ENCODE results near the gene PALLD.

The PALLD gene

GRCh38 chr4:168907119-168907698 lies 410.4 kb downstream of the PALLD start:
- ATAC-seq: no peak
- no peaks in the 10 kb centered on the region for H3K27me3 Mint-ChIP-seq
- no peaks in the 10 kb centered on the region for H3K9me3 Mint-ChIP-seq
- no peak overlapping the region for H3K4me3 Mint-ChIP-seq
- no peaks in the 10 kb centered on the region for H3K4me1 Mint-ChIP-seq
- H3K36me3 Mint-ChIP-seq: no peaks in the 10 kb centered on the region
- no peak overlapping the region for H3K27ac Mint-ChIP-seq

- Mint-ChIP-seq H3K4me1 (no peaks in the 10 kb centered on the region), H3K36me3 (no peaks in the 10 kb centered on the region), H3K9me3 (no peaks in the 10 kb centered on the region), H3K4me3 (no peak overlapping the region), H3K27me3 (no peaks in the 10 kb centered on the region), H3K27ac (no peak overlapping the region)
- ATAC-seq: no peak
Observed at GRCh38 chr4:168908093-168908492, 411.2 kb downstream of the PALLD start.

- no peak for ATAC-seq
- H3K27ac Mint-ChIP-seq: no peak overlapping the region
- H3K9me3 Mint-ChIP-seq: no peaks in the 10 kb centered on the region
- H3K4me3 Mint-ChIP-seq: no peak overlapping the region
- H3K36me3 Mint-ChIP-seq: no peaks in the 10 kb centered on the region
- no peaks in the 10 kb centered on the region for H3K4me1 Mint-ChIP-seq
- H3K27me3 Mint-ChIP-seq: no peaks in the 10 kb centered on the region
Observed at GRCh38 chr4:168908851-168909273, 412.0 kb downstream of the PALLD start.

- no peaks in the 10 kb centered on the region for H3K9me3 Mint-ChIP-seq
- H3K4me3 Mint-ChIP-seq: no peak overlapping the region
- H3K36me3 Mint-ChIP-seq: peaks cover 5% of the 10 kb centered on the region
- H3K4me1 Mint-ChIP-seq: no peaks in the 10 kb centered on the region
- no peak for ATAC-seq
- H3K27me3 Mint-ChIP-seq: no peaks in the 10 kb centered on the region
- no peak overlapping the region for H3K27ac Mint-ChIP-seq
Observed at GRCh38 chr4:168914095-168914494, 417.2 kb downstream of the PALLD start.

- H3K27ac Mint-ChIP-seq: no peak overlapping the region
- H3K36me3 Mint-ChIP-seq: peaks cover 5% of the 10 kb centered on the region
- no peak for ATAC-seq
Observed at GRCh38 chr4:168917138-168917779, 420.4 kb downstream of the PALLD start.

GRCh38 chr4:168919706-168920324 lies 423.0 kb downstream of the PALLD start:
- ATAC-seq: no peak
- Mint-ChIP-seq H3K27me3 (no peaks in the 10 kb centered on the region), H3K4me3 (no peak overlapping the region), H3K9me3 (no peaks in the 10 kb centered on the region), H3K4me1 (no peaks in the 10 kb centered on the region), H3K36me3 (peaks cover 5% of the 10 kb centered on the region), H3K27ac (no peak overlapping the region)

More at GRCh38 chr4:168917138-168917779, 420.4 kb downstream of the PALLD start:
- Mint-ChIP-seq H3K9me3 (no peaks in the 10 kb centered on the region), H3K27me3 (no peaks in the 10 kb centered on the region), H3K4me1 (no peaks in the 10 kb centered on the region), H3K4me3 (no peak overlapping the region)

GRCh38 chr4:168920441-168921065 lies 423.7 kb downstream of the PALLD start:
- ATAC-seq: no peak
- Mint-ChIP-seq H3K9me3 (no peaks in the 10 kb centered on the region), H3K4me1 (no peaks in the 10 kb centered on the region), H3K4me3 (no peak overlapping the region), H3K36me3 (peaks cover 5% of the 10 kb centered on the region), H3K27ac (no peak overlapping the region), H3K27me3 (no peaks in the 10 kb centered on the region)

DNA sequence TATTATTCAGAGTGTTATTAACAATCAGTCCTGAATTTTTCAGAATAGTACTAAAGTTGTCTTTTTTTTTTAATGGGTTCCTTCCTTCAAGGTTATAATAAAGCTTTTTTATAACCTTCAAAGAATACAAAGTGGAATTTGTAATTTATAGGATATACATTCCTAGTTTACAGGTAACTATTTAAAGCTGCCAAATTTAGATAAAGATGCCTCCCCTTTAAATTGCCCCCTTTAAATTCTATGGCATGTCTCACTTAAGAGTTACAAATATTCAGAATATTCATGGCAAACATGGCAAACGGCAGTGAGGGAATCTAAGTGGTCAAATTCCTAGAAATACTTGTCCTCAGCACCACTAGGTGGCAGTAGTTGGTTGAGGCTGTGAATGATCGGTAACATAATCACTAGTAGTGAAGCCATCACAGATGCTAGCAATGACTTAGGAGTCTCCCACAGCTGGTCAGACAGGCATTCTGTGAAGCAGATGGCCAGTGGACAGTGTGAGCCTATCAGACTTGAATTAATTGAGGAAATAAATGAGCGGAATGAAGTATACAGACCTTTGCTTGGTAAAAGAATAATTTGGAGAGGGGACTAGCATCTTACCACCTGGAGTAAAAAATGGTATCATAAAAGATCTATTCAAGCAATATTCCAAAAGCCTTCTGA lies 426.8 kb downstream of the PALLD start:
- no peaks in the 10 kb centered on the region for H3K27me3 Mint-ChIP-seq
- H3K9me3 Mint-ChIP-seq: no peaks in the 10 kb centered on the region
- H3K4me3 Mint-ChIP-seq: no peak overlapping the region
- H3K27ac Mint-ChIP-seq: no peak overlapping the region
- no peaks in the 10 kb centered on the region for H3K36me3 Mint-ChIP-seq
- ATAC-seq: peak; percentile 62
- no peaks in the 10 kb centered on the region for H3K4me1 Mint-ChIP-seq

- ATAC-seq: no peak
- H3K27ac Mint-ChIP-seq: no peak overlapping the region
- H3K27me3 Mint-ChIP-seq: no peaks in the 10 kb centered on the region
- H3K36me3 Mint-ChIP-seq: no peaks in the 10 kb centered on the region
- H3K4me3 Mint-ChIP-seq: no peak overlapping the region
- no peaks in the 10 kb centered on the region for H3K4me1 Mint-ChIP-seq
- no peaks in the 10 kb centered on the region for H3K9me3 Mint-ChIP-seq
Observed at GRCh38 chr4:168924667-168925066, 427.8 kb downstream of the PALLD start.

GRCh38 chr4:168925789-168926490 lies 429.1 kb downstream of the PALLD start:
- Mint-ChIP-seq H3K4me1 (no peaks in the 10 kb centered on the region), H3K36me3 (no peaks in the 10 kb centered on the region), H3K4me3 (no peak overlapping the region), H3K9me3 (no peaks in the 10 kb centered on the region), H3K27ac (no peak overlapping the region), H3K27me3 (no peaks in the 10 kb centered on the region)
- no peak for ATAC-seq

DNA sequence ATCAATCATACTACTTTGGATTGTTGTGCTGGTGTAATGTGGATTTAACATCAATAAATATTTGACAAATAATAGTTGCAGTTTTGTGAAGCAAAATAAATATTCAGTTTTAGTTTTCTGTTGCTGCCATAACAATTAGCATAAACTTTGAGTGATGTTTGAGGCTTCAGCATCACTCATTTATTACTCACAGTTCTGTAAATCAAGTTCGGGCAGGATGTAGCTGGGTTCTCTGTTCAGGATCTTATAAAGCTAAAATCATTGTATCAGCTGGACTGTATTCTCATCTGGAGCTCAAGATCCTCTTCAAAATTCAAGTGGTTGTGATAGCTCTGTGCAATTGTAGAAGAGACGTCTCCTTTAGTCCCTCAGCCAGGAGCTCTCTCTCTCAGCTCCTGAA lies 431.5 kb downstream of the PALLD start:
- no peak for ATAC-seq
- Mint-ChIP-seq H3K27me3 (no peaks in the 10 kb centered on the region), H3K9me3 (peaks cover 14% of the 10 kb centered on the region), H3K4me3 (no peak overlapping the region), H3K27ac (no peak overlapping the region), H3K36me3 (peaks cover 22% of the 10 kb centered on the region), H3K4me1 (no peaks in the 10 kb centered on the region)

GRCh38 chr4:168928875-168929274 lies 432.0 kb downstream of the PALLD start:
- H3K36me3 Mint-ChIP-seq: peaks cover 28% of the 10 kb centered on the region
- H3K4me3 Mint-ChIP-seq: no peak overlapping the region
- no peaks in the 10 kb centered on the region for H3K27me3 Mint-ChIP-seq
- no peak overlapping the region for H3K27ac Mint-ChIP-seq
- H3K4me1 Mint-ChIP-seq: no peaks in the 10 kb centered on the region
- peaks cover 14% of the 10 kb centered on the region for H3K9me3 Mint-ChIP-seq
- ATAC-seq: no peak

- no peak for ATAC-seq
- H3K9me3 Mint-ChIP-seq: peaks cover 16% of the 10 kb centered on the region
- H3K4me1 Mint-ChIP-seq: no peaks in the 10 kb centered on the region
- H3K4me3 Mint-ChIP-seq: no peak overlapping the region
- peaks cover 40% of the 10 kb centered on the region for H3K36me3 Mint-ChIP-seq
- H3K27ac Mint-ChIP-seq: no peak overlapping the region
- no peaks in the 10 kb centered on the region for H3K27me3 Mint-ChIP-seq
Observed at GRCh38 chr4:168930413-168931196, 433.8 kb downstream of the PALLD start.

DNA sequence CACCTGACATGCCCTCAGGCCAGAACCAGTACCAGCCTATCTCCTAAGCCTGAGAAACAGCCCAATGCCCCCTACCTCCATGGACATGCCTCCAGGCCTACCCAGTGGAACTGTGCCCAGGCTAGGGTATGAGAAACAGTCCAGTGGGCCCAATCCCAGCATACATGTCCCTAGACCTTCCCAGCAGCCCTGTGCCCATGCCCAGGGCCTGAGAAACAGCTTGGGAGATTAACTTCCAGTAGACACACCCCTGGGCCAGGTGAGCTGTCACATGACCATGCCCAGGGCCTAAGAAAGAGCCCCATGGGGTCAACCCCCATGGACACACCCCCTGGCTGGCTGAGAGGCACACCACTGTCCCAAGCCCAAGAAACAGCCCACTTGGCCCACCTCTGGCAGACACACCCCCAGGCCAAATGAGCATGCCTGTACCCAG lies 434.4 kb downstream of the PALLD start:
- no peaks in the 10 kb centered on the region for H3K4me1 Mint-ChIP-seq
- H3K36me3 Mint-ChIP-seq: peaks cover 40% of the 10 kb centered on the region
- peaks cover 16% of the 10 kb centered on the region for H3K9me3 Mint-ChIP-seq
- no peak overlapping the region for H3K27ac Mint-ChIP-seq
- no peaks in the 10 kb centered on the region for H3K27me3 Mint-ChIP-seq
- no peak for ATAC-seq
- no peak overlapping the region for H3K4me3 Mint-ChIP-seq

Measured in stimulated activated memory B cell treated with anti-CD40 and anti-IgM and Interleukin-4, amounts not matched to agents 10 μg/mL and 1 μg/mL and 100 μg/mL, for 72 hours (primary cell).